OCI-LY3 (cell line): ENCODE data around the gene CITED2.
"Not testable (repeated sequence)": the region's sequence is repeated elsewhere in the genome, so short reads cannot be mapped to it uniquely, and the experiment has no call there.

ENCODE experiments used
- H2AFZ ChIP-seq: fragments of 200-600, 300-600 bp; shearing (Covaris generic); 2 replicates; pipeline ENCODE4 v1.6.0; 2014; ENCODE audit warnings: antibody characterized with exemption, low read depth, low read length
- H3K27ac ChIP-seq: fragments of 200-600, 300-600 bp; sonication (generic); 2 replicates; pipeline ENCODE4 v1.5.1; 2014; ENCODE audit warnings: mild to moderate bottlenecking, low read length, moderate library complexity, mixed read lengths
- H3K27me3 ChIP-seq: fragments of 200-600, 300-600 bp; sonication (generic); 2 replicates; pipeline ENCODE4 v1.6.1; 2014; ENCODE audit warnings: low read depth, low read length, mixed read lengths
- H3K36me3 ChIP-seq: fragments of 200-600, 300-600 bp; sonication (generic); replicated peaks from 2 replicates; pipeline ENCODE3; 2014; ENCODE audit warnings: low read depth, low read length, mixed read lengths
- H3K4me1 ChIP-seq: fragments of 300-600, 200-600 bp; sonication (generic); 2 replicates; pipeline ENCODE4 v1.6.1; 2014; ENCODE audit warnings: low read length, mixed read lengths
- H3K4me2 ChIP-seq: fragments of 200-600, 300-600 bp; sonication (generic); 2 replicates; pipeline ENCODE4 v1.6.1; 2014; ENCODE audit warnings: low read length, mixed read lengths
- H3K4me3 ChIP-seq: fragments of 300-600, 200-600 bp; sonication (generic); 2 replicates; pipeline ENCODE4 v1.5.1; 2014; ENCODE audit warnings: antibody characterized with exemption, mild to moderate bottlenecking, low read length, moderate library complexity
- H3K79me2 ChIP-seq: fragments of 300-600, 200-600 bp; shearing (Covaris generic); 2 replicates; pipeline ENCODE4 v1.6.1; 2014; ENCODE audit warnings: mild to moderate bottlenecking, low read length, mixed read lengths
- H3K9ac ChIP-seq: fragments of 300-600, 200-600 bp; shearing (Covaris generic); 2 replicates; pipeline ENCODE4 v1.6.0; 2014; ENCODE audit warnings: mild to moderate bottlenecking, low read length, moderate library complexity
- H3K9me3 ChIP-seq: fragments of 200-600, 300-600 bp; shearing (Covaris generic); 2 replicates; pipeline ENCODE4 v1.6.1; 2014; ENCODE audit warnings: low read length, mixed read lengths; ENCODE audit not compliant: insufficient read depth
- H4K20me1 ChIP-seq: fragments of 200-600, 300-600 bp; sonication (generic); 2 replicates; pipeline ENCODE4 v1.6.1; 2016; ENCODE audit warnings: low read length, mixed read lengths; ENCODE audit not compliant: insufficient read depth
- EZH2phosphoT487 ChIP-seq: fragments of 200-600 bp; shearing (Covaris generic); IDR thresholded peaks from 2 replicates; pipeline ENCODE4 v1.6.1; 2018; ENCODE audit warnings: antibody characterized with exemption, mixed run types, low read depth
- TF ChIP-seq, protein P1 (sequence below): fragments of 200-600, 300-600 bp; sonication (generic); IDR thresholded peaks from 2 replicates; pipeline ENCODE4 v1.5.1; 2014; ENCODE audit warnings: antibody characterized with exemption, low read length, low read depth

The CITED2 gene

DNA sequence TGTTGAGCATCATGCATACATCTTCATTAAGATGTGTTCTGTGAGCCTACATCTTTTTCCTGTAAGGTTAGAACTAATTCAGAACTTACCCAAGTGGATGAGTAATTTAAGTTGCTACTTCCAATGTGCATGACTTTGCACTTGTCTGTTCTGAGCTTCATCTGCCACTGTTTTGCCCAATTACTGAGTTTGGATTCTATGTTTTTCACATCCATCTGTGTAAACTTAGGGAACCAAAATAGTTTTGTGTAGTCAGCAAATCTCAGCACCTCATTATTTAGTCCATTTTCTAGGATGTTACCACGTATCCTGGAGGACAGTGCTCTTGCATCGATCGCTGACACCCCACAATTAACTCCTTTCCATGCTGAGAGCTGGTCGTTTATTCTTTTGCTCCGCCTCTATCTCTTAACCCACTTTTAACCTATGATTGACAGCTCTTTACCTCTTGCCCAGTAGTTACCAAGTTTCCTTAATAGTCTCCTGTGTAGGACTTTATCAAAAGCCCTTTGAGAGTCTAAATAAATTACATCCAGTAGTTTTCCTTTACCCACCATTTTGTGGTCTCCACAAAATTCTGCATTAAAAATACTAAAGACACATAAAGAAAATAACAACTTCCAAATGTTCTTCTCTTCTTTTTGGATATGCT, 44.2 kb upstream of the CITED2 start:
- H3K79me2 ChIP-seq, result no peaks in the 10 kb centered on the region
- H3K27ac ChIP-seq, result no peak overlapping the region
- no peak overlapping the region for H3K9ac ChIP-seq
- TF ChIP-seq EZH2phosphoT487, result no peak
- TF ChIP-seq, protein P1, sequence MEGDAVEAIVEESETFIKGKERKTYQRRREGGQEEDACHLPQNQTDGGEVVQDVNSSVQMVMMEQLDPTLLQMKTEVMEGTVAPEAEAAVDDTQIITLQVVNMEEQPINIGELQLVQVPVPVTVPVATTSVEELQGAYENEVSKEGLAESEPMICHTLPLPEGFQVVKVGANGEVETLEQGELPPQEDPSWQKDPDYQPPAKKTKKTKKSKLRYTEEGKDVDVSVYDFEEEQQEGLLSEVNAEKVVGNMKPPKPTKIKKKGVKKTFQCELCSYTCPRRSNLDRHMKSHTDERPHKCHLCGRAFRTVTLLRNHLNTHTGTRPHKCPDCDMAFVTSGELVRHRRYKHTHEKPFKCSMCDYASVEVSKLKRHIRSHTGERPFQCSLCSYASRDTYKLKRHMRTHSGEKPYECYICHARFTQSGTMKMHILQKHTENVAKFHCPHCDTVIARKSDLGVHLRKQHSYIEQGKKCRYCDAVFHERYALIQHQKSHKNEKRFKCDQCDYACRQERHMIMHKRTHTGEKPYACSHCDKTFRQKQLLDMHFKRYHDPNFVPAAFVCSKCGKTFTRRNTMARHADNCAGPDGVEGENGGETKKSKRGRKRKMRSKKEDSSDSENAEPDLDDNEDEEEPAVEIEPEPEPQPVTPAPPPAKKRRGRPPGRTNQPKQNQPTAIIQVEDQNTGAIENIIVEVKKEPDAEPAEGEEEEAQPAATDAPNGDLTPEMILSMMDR, result no peak
- H4K20me1 ChIP-seq, result no peaks in the 10 kb centered on the region
- no peaks in the 10 kb centered on the region for H3K9me3 ChIP-seq
- H3K4me3 ChIP-seq, result no peak overlapping the region
- H3K4me2 ChIP-seq, result no peak overlapping the region
- H2AFZ ChIP-seq, result no peak overlapping the region
- H3K27me3 ChIP-seq, result no peaks in the 10 kb centered on the region
- H3K4me1 ChIP-seq, result peaks cover 4% of the 10 kb centered on the region
- H3K36me3 ChIP-seq, result no peaks in the 10 kb centered on the region

DNA sequence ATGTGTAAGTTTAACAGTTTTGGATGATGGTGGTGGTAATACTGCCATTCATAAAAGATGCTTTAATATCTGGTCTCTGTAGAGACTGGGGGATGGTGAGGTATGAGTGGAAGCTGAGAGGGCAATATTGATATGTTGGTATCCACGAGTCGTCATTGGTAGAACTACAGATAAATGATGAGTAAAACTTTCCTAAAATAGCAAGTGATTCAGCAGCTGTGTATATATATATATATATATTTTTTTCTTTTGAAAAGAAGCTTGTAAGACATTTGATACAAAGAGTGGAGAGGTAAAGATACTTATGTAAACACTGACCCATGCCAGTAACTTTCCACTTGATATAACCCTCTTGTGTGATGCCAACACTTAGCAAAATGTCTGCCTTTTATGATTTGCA, 41.7 kb upstream of the CITED2 start:
- no peak overlapping the region for H2AFZ ChIP-seq
- TF ChIP-seq EZH2phosphoT487, result no peak
- TF ChIP-seq, protein P1, result no peak

DNA sequence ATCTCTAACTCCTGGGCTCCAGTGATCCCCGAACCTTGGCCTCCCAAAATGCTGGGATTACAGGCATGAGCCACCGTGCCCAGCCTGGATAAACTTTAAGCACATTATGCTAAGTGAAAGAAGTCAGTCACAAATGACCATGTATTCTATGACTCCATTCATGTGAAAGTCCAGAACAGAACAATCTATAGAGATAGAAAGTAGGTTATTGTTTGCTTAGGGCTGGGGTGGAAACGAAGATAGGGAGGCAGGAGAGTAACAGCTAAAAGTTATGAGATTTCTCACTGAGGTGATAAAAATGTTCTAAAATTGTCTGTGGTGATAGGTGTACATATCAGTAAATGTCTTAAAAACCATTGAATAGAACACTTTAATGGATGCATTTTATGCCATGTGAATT, 40.9 kb upstream of the CITED2 start:
- TF ChIP-seq, protein P1, result no peak
- no peak for TF ChIP-seq EZH2phosphoT487
- H4K20me1 ChIP-seq, result no peaks in the 10 kb centered on the region
- no peaks in the 10 kb centered on the region for H3K27me3 ChIP-seq
- H3K4me3 ChIP-seq, result no peak overlapping the region
- no peaks in the 10 kb centered on the region for H3K79me2 ChIP-seq
- no peaks in the 10 kb centered on the region for H3K36me3 ChIP-seq
- H3K9ac ChIP-seq, result no peak overlapping the region
- no peaks in the 10 kb centered on the region for H3K9me3 ChIP-seq
- no peak overlapping the region for H3K4me2 ChIP-seq
- H2AFZ ChIP-seq, result no peak overlapping the region
- H3K4me1 ChIP-seq, result peaks cover 4% of the 10 kb centered on the region; the same call in 1 of the 2 replicates
- H3K27ac ChIP-seq, result no peak overlapping the region

More for the DNA sequence above, 41.7 kb upstream of the CITED2 start:
- Histone ChIP-seq H3K9me3 (no peaks in the 10 kb centered on the region), H3K79me2 (no peaks in the 10 kb centered on the region), H4K20me1 (no peaks in the 10 kb centered on the region), H3K27me3 (no peaks in the 10 kb centered on the region), H3K4me1 (peaks cover 4% of the 10 kb centered on the region; the same call in 1 of the 2 replicates), H3K36me3 (no peaks in the 10 kb centered on the region), H3K27ac (no peak overlapping the region), H3K4me3 (no peak overlapping the region), H3K9ac (no peak overlapping the region), H3K4me2 (no peak overlapping the region)

DNA sequence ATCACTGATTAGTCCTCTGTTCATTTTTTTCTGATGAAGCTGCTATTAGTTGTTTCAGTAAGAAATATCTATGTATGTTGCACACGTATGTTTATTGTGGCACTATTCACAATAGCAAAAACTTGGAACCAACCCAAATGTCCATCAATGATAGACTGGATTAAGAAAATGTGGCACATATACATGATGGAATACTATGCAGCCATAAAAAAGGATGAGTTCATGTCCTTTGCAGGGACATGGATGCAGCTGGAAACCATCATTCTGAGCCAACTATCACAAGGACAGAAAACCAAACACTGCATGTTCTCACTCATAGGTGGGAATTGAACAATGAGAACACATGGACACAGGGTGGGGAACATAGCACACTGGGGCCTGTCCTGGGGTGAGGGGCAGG, 37.7 kb upstream of the CITED2 start:
- not testable (repeated sequence) for H3K9me3 ChIP-seq, H3K27me3 ChIP-seq, H3K79me2 ChIP-seq, H3K9ac ChIP-seq, H3K27ac ChIP-seq, H3K36me3 ChIP-seq, H3K4me2 ChIP-seq, H2AFZ ChIP-seq, H3K4me3 ChIP-seq, H4K20me1 ChIP-seq, H3K4me1 ChIP-seq
